SK-N-MC (cell line): Measurements from ENCODE around the gene OR5B3.
"Not testable (repeated sequence)": the region's sequence is repeated elsewhere in the genome, so short reads cannot be mapped to it uniquely, and the experiment has no call there.

ENCODE experiments used
- DNase-seq: peaks from one replicate; pipeline ENCODE4 v3.0.0-alpha.2; 2011; ENCODE audit warnings: low read depth, low spot score
- H3K27ac ChIP-seq: fragments of 200-600 bp; sonication (generic); 2 replicates; pipeline ENCODE4 v1.5.1; 2016; ENCODE audit warnings: mixed run types
- H3K36me3 ChIP-seq: fragments of 200-600 bp; sonication (generic); 2 replicates; pipeline ENCODE4 v1.6.1; 2017; ENCODE audit warnings: antibody characterized with exemption, low read length, mixed read lengths; ENCODE audit not compliant: insufficient read depth
- H3K4me3 ChIP-seq: fragments of 200-600 bp; sonication (generic); 2 replicates; pipeline ENCODE4 v1.5.1; 2016
- H3K9ac ChIP-seq: fragments of 200-600 bp; sonication (generic); 2 replicates; pipeline ENCODE4 v1.8.0; 2017; ENCODE audit warnings: mixed run types, mixed read lengths; ENCODE audit not compliant: insufficient read length
- H3K9me3 ChIP-seq: fragments of 200-600 bp; sonication (generic); 2 replicates; pipeline ENCODE4 v1.6.1; 2017; ENCODE audit warnings: low read depth, mild to moderate bottlenecking, antibody characterized with exemption, low read length, moderate library complexity, mixed read lengths
- EZH2 ChIP-seq: fragments of 200-600 bp; sonication (generic); IDR thresholded peaks from one replicate; pipeline ENCODE4 v1.6.1; 2017; ENCODE audit warnings: antibody characterized with exemption
- FOXP2 ChIP-seq: optimal IDR thresholded peaks from 2 replicates; pipeline ENCODE3; 2011; ENCODE audit warnings: mild to moderate bottlenecking, moderate library complexity; ENCODE audit not compliant: insufficient read depth; ENCODE audit errors: extremely low read length, control extremely low read depth
- POLR2AphosphoS5 ChIP-seq: IDR thresholded peaks from 2 replicates; pipeline ENCODE4 v1.6.1; 2012; ENCODE audit warnings: mild to moderate bottlenecking, low read depth, low read length, borderline replicate concordance

The OR5B3 gene

GRCh38 chr11:58428021-58428420 lies 21.3 kb upstream of the OR5B3 start, which contains the start of gene OR5B2:
OR5B2 (minus strand) TSS chr11:58428121; CDS start chr11:58423261, 4,860 bp downstream.
- no peak within 1 kb of the TSS for H3K9ac ChIP-seq
- no peak for DNase-seq

GRCh38 chr11:58399622-58400021 lies 7.1 kb downstream of the OR5B3 start:
- not testable (repeated sequence) for H3K9me3 ChIP-seq, H3K27ac ChIP-seq, DNase-seq, H3K36me3 ChIP-seq, H3K9ac ChIP-seq, H3K4me3 ChIP-seq

More at GRCh38 chr11:58428021-58428420, 21.3 kb upstream of the OR5B3 start, which contains the start of gene OR5B2:
- no peaks in the 10 kb centered on the region for H3K9me3 ChIP-seq
- H3K4me3 ChIP-seq = no peak within 1 kb of the TSS
- H3K36me3 ChIP-seq = no peaks in the 10 kb centered on the region
- TF ChIP-seq EZH2 = no peak
- no peak for TF ChIP-seq POLR2AphosphoS5
- TF ChIP-seq FOXP2 = no peak
- H3K27ac ChIP-seq = no peak within 1 kb of the TSS

DNA sequence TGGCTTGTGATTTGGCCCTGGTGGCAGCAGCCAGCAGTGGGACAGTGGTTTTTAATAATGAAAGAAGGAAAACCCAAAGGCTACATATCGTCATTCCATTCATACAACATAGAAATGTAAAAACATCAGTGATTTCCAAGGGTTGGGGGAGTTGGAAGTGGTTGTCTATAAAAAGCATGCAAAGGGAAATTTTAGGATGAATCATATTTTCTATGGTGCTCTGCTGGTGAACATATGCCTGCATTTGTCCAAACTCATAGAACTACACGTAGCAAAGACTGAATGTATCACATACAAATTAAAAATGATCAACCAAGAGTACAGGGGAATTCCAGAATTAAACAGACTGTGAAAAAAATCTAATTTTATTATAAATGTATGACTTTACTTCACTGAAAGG lies 11.1 kb downstream of the OR5B3 start:
- TF ChIP-seq EZH2 (no peak), POLR2AphosphoS5 (no peak), FOXP2 (no peak)
- no peak overlapping the region for H3K4me3 ChIP-seq
- H3K27ac ChIP-seq = no peak overlapping the region
- no peaks in the 10 kb centered on the region for H3K36me3 ChIP-seq
- DNase-seq = no peak
- H3K9me3 ChIP-seq = no peaks in the 10 kb centered on the region
- no peak overlapping the region for H3K9ac ChIP-seq

- H3K9me3 ChIP-seq = no peaks in the 10 kb centered on the region
- no peak overlapping the region for H3K4me3 ChIP-seq
- no peak overlapping the region for H3K27ac ChIP-seq
- no peak overlapping the region for H3K9ac ChIP-seq
- no peaks in the 10 kb centered on the region for H3K36me3 ChIP-seq
- DNase-seq = no peak
- no peak for TF ChIP-seq EZH2
- no peak for TF ChIP-seq POLR2AphosphoS5
- no peak for TF ChIP-seq FOXP2
Measured at GRCh38 chr11:58394195-58394594, 12.5 kb downstream of the OR5B3 start.

DNA sequence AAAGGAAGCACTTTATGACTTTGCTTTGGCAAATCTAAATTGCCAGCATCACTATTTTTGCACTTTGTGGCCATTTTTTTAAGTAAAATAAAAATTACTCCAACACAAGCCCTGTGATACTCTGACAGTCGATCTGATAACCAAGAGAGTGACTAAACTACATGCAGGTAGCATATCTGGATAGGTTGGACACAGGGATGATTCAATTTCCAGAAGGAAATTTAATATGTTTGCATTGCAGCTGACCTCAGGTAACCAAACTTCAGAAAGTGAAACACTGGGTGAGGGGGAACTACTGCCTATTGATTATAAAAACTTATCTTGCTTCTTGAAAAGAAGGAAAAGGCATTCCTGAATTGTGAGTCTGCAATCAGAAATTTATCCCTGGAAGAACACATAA lies 13.9 kb downstream of the OR5B3 start:
- no peak for TF ChIP-seq EZH2
- no peak for TF ChIP-seq POLR2AphosphoS5
- TF ChIP-seq FOXP2 = no peak
- DNase-seq = no peak

GRCh38 chr11:58391879-58392278 lies 14.8 kb downstream of the OR5B3 start:
- TF ChIP-seq FOXP2 (no peak), EZH2 (no peak), POLR2AphosphoS5 (no peak)
- Histone ChIP-seq H3K4me3 (no peak overlapping the region), H3K9me3 (no peaks in the 10 kb centered on the region), H3K27ac (no peak overlapping the region), H3K9ac (no peak overlapping the region), H3K36me3 (no peaks in the 10 kb centered on the region)
- no peak for DNase-seq

More for the DNA sequence above, 13.9 kb downstream of the OR5B3 start:
- Histone ChIP-seq H3K27ac (no peak overlapping the region), H3K9me3 (no peaks in the 10 kb centered on the region), H3K9ac (no peak overlapping the region), H3K4me3 (no peak overlapping the region), H3K36me3 (no peaks in the 10 kb centered on the region)

DNA sequence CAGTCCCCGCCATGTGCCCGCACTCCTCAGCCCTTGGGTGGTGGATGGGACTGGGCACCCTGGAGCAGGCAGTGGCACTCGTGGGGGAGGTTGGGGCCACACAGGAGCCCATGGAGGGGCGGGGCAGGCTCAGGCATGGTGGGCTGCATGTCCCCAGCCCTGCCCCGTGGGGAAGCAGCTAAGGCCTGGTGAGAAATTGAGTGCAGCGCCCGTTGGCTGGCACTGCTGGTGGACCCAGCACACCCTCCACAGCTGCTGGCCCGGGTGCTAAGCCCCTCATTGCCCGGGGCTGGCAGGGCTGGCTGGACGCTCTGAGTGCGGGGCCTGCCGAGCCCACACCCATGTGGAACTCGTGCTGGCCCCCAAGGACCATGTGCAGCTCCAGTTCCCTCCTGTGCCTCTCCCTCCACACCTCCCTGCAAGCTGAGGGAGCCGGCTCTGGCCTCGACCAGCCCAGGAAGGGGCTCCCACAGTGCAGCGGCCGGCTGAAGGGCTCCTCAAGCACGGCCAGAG lies 16.1 kb downstream of the OR5B3 start:
- Histone ChIP-seq H3K4me3 (no peak overlapping the region), H3K27ac (no peak overlapping the region), H3K9me3 (no peaks in the 10 kb centered on the region), H3K9ac (no peak overlapping the region), H3K36me3 (no peaks in the 10 kb centered on the region)
- DNase-seq = no peak
- no peak for TF ChIP-seq EZH2
- no peak for TF ChIP-seq POLR2AphosphoS5
- no peak for TF ChIP-seq FOXP2

DNA sequence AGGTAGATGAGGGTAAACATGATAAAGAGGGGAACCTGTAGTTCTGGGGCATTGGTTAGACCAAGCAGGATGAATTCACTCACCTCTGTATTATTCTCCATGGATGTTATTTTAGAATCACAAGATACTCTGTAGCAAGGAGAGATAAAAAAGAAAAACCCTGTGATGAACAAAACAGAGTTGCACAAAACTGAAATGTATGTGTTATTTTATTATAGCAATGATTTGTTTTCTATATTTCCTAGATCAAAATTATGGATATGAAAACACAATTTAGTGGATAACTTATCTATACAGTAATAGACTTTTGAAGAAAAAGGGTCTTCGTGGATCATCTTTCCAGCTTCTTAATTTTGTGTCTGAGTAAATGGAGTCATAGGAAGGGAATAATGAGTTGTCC lies 47.7 kb downstream of the OR5B3 start, which contains the start of gene OR5B17:
Gene OR5B17 (minus strand): TSS at position 101 of the 400 bp plus-strand sequence. CDS start 0 bp downstream, at position 101.
- no peaks in the 10 kb centered on the region for H3K9me3 ChIP-seq
- no peak for TF ChIP-seq FOXP2
- no peak for TF ChIP-seq EZH2
- TF ChIP-seq POLR2AphosphoS5 = no peak
- H3K4me3 ChIP-seq = no peak within 1 kb of the TSS
- H3K9ac ChIP-seq = no peak within 1 kb of the TSS
- DNase-seq = no peak
- H3K36me3 ChIP-seq = no peaks in the 10 kb centered on the region
- H3K27ac ChIP-seq = no peak within 1 kb of the TSS

DNA sequence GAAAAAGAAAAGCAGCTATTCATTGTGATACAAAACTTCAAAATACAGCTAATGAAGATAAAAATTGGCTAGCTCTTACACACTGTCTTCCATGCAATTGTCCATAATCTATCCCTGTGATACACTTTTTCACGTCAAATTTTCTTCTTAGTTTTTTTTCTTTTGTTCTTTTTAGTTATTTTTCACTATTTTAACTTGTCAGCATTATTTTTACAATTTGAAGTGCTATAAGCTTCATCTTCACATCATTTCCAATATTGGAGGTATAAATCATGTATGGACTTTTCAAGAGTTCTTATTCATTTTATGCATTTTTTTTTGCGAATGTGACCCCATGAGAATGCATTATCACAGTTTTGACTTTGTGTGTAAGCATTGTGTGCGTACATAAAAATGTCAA lies 51.9 kb downstream of the OR5B3 start:
- Histone ChIP-seq H3K36me3 (no peaks in the 10 kb centered on the region), H3K9me3 (no peaks in the 10 kb centered on the region), H3K9ac (no peak overlapping the region), H3K27ac (no peak overlapping the region), H3K4me3 (no peak overlapping the region)
- DNase-seq = no peak
- TF ChIP-seq EZH2 = no peak
- TF ChIP-seq FOXP2 = no peak
- TF ChIP-seq POLR2AphosphoS5 = no peak
